Epithelial cell of proximal tubule (primary cell): ENCODE data around the gene NR3C1. TPM values are rescaled to one million over a fixed set of nuclear protein-coding genes. Genes with fewer than 3 reads are reported as not detected.
A peak's percentile ranks its signal among the peaks of the same experiment; 100 is the strongest.

Experiments used
- DNase-seq: peaks from one replicate; pipeline ENCODE4 v3.0.0-alpha.2; 2011; ENCODE audit warnings: low read depth
- H3K4me3 ChIP-seq: 2 replicates; pipeline ENCODE4 v1.5.1; 2011; ENCODE audit warnings: low read depth, mild to moderate bottlenecking, low read length
- total RNA-seq: library from RNA; depleted of rRNA; stranded (reverse); fragments of >200 nt; gene quantifications from 2 replicates; pipeline ENCODE4 v1.2.3, GENCODE V29; 2015
- TF ChIP-seq, protein P1 (sequence below): conservative IDR thresholded peaks from 2 replicates; pipeline ENCODE4 v1.5.1; 2012; ENCODE audit warnings: low read depth, mild to moderate bottlenecking, low read length

NR3C1 gene
- total RNA-seq, 1 donor from 2014 or later = 14.6 TPM

DNA sequence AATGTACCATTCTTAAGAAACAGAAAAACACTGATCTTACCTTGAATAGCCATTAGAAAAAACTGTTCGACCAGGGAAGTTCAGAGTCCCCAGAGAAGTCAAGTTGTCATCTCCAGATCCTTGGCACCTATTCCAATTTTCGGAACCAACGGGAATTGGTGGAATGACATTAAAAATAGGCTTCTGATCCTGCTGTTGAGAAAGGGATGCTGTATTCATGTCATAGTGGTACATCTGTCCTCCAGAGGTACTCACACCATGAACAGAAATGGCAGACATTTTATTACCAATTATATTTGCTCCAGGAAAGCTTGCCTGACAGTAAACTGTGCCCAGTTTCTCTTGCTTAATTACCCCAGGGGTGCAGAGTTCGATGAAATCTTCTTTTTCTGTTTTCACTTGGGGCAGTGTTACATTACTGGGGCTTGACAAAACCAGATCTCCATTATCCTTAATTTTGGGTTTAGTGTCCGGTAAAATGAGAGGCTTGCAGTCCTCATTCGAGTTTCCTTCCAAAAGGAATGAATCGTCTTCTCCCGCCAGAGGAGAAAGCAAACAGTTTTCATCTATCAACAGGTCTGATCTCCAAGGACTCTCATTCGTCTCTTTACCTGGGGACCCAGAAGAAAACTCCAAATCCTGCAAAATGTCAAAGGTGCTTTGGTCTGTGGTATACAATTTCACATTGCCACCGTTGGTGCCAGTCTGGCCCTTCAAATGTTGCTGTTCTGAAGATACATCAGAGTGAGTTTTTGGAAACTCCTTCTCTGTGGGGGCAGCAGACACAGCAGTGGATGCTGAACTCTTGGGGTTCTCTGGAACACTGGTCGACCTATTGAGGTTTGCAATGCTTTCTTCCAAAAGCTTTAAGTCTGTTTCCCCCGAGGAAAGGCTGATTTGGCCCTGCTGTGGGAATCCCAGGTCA, 3.6 kb downstream of the NR3C1 start:
- DNase-seq = no peak
- TF ChIP-seq, protein P1, sequence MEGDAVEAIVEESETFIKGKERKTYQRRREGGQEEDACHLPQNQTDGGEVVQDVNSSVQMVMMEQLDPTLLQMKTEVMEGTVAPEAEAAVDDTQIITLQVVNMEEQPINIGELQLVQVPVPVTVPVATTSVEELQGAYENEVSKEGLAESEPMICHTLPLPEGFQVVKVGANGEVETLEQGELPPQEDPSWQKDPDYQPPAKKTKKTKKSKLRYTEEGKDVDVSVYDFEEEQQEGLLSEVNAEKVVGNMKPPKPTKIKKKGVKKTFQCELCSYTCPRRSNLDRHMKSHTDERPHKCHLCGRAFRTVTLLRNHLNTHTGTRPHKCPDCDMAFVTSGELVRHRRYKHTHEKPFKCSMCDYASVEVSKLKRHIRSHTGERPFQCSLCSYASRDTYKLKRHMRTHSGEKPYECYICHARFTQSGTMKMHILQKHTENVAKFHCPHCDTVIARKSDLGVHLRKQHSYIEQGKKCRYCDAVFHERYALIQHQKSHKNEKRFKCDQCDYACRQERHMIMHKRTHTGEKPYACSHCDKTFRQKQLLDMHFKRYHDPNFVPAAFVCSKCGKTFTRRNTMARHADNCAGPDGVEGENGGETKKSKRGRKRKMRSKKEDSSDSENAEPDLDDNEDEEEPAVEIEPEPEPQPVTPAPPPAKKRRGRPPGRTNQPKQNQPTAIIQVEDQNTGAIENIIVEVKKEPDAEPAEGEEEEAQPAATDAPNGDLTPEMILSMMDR = no peak
- H3K4me3 ChIP-seq = peak overlapping the region; percentile 78

DNA sequence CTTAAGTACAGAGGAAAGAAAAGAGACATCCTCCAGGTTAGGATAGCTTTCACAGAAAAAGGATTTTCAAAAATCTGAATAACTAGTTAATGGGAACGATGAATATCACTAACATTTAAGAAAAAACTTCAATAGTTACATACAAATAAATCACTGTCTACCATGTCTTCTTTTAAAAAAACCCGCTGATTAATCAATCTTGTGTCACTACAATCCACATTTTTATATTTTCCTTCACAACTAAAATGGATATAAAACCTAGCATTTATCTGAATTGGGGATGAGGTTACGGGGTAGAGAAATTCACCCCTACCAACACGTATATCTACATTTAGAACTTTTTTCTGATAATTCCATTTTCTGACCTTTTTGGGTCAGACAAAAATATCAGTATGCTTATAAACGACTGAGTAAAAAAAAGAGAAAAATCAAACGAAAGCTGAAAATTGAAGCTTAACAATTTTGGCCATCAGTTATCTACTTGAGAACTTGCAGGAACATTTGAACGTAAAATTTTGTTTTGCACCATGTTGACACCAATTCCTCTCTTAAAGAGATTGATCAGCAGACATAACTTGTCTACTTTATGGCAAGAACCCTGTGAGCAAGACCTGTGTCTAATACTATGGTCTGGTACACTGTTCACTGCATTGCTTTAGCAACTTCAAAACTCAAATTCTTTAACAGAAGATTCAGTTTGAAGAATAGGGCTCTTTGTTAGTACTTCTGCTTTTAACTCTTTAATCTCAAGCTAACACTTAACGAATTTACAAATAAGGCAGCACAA, 4.8 kb downstream of the NR3C1 start:
- TF ChIP-seq, protein P1 = no peak
- DNase-seq = no peak
- H3K4me3 ChIP-seq = peak overlapping the region; percentile 78

DNA sequence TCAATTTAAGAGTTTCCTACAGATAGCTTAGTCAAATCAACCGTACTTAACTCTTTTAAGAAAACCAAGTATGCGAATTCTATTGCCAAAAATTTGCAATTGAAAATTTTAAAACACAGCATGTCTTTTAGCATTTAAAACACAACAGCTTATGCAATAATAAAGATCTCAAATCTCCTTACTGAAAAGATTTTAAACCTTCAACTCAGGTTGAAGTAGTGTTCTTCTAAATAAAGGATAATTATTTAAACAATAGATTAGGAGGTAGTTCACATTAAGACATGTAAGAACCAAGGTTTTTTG, 5.5 kb downstream of the NR3C1 start:
- DNase-seq = no peak
- H3K4me3 ChIP-seq = peak overlapping the region; percentile 78
- TF ChIP-seq, protein P1 = no peak

DNA sequence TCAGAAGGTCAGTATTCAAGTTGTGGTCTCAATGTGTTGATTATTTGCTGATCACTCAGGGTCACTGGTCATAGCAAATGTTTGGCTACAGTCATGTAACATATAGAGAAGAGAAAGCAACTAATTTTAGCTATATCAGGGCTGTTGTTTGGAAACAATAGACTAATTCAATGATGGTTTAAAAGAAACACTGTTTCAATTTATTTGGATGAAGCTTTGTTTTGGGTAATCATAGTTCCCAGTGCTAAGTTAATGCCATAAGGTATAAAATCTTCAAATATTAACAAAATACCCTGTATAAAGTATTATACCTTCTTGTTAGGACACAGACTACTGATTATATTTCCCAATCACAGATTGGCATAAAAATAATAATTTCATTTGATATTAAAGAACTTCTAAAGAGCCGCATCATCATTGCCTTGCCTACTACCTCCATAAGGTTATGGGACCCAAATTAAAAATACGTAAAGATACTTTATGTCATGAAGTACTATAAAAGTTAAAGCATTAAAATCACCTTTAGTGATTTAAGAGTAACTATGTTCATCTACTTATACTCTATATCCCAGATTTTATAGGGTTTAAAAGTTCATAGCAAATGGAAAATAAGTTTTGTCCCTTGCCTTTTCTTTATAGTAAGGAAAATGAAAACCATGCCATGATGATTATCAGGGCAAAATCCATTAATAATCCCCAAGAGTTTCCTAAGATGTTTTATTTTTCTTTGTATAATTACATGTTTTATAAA, 6.0 kb downstream of the NR3C1 start:
- no peak for DNase-seq
- TF ChIP-seq, protein P1 = no peak
- H3K4me3 ChIP-seq = peak overlapping the region; percentile 78

DNA sequence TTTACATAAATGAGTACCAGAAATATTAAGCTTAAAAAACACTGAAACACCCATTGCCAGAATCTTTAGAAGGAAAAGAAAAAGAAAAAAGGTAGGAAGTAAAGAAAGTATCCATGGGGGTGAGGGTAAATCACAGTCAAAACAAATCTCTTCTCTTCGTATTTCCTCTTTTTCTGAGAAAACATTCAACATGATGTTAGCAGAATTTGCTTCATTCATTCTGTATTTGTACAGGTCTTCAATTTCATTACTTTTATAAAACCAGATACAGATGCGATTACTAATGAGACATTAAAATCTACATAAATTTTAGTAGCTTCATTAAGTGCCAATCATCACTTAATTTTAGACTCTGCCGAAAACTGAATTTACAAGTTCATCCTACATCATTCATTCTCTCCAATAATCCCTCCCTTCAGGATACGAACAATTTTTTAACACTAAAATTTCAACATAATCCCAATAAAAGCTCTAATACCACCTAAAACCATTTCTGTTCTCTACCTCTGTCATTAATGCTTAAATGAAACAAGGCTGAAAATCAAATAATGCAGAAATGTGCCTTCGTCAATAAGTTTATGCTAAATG, 7.0 kb downstream of the NR3C1 start:
- TF ChIP-seq, protein P1 = no peak
- no peak for DNase-seq
- H3K4me3 ChIP-seq = peak overlapping the region; percentile 78

DNA sequence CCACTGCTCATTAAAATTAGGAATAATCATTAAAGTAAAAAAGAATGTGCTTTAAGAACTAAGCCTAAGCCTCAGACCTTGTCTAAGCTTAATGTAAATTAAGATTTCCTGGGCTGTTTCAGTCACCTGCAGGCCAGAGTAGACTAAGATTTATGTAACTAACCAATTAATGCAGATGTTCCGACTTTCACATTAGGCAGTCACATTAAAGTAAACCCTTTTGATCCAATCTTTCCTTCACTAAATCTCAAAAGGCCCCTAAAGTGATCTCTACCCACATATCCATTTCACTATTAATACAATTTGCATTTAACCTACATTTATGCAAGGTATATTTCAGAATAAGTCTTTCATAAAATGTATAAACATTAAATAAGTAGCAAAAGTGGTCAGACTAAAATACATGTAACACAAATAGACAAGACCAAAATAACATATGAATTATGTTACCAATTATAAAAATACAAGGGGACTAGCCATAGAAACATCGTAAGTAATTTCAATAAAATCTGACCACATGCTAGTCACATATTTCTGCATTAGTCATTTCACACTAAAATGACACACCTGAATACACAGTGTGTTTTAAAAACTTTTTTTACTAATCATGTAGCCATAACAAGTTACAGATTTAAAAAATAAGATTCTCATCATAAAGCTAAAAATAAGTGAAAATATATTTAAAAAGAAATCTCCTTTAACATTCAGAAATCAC, 7.7 kb downstream of the NR3C1 start:
- TF ChIP-seq, protein P1 = no peak
- H3K4me3 ChIP-seq = peak overlapping the region; percentile 78
- no peak for DNase-seq
